ENCODE measurements around the gene ATXN3L.

- TF ChIP-seq GATA3 (IDR thresholded peaks at IDR 0.05; ENCODE audit: low read depth, low read length) (no peak), GATA2 (IDR thresholded peaks at IDR 0.05; ENCODE audit: low read depth, low read length) (no peak)
These were observed 25.6 kb upstream of the ATXN3L start for GRCh38 chrX:13345438-13345837.
